Subcutaneous abdominal adipose tissue (tissue), 5 donors: ENCODE measurements around the gene ZG16.

ENCODE experiments used
- H3K27ac ChIP-seq: one replicate; pipeline ENCODE4 v1.7.0; 2013; ENCODE audit warnings: low read depth, mild to moderate bottlenecking, inconsistent platforms, low read length, moderate library complexity
- H3K27me3 ChIP-seq, 5 donors: one replicate each; pipeline ENCODE4 v1.7.0; 2013; ENCODE audit warnings: low read length in 5 of 5, inconsistent platforms in 1 of 5; ENCODE audit not compliant: control insufficient read depth in 5 of 5, insufficient read depth in 4 of 5
- H3K36me3 ChIP-seq, 5 donors: one replicate each; pipeline ENCODE4 v1.7.0; 2013; ENCODE audit warnings: low read length in 5 of 5; ENCODE audit not compliant: control insufficient read depth in 5 of 5, insufficient read depth in 5 of 5
- H3K4me1 ChIP-seq, 5 donors: one replicate each; pipeline ENCODE4 v1.7.0; 2013; ENCODE audit warnings: low read length in 5 of 5, mild to moderate bottlenecking in 3 of 5, moderate library complexity in 1 of 5; ENCODE audit not compliant: control insufficient read depth in 5 of 5, insufficient read depth in 5 of 5
- H3K4me3 ChIP-seq, 5 donors: one replicate each; pipeline ENCODE4 v1.7.0; 2013; ENCODE audit warnings: low read length in 5 of 5, low read depth in 1 of 5
- H3K9ac ChIP-seq, 5 donors: one replicate each; pipeline ENCODE4 v1.7.0; 2013; ENCODE audit warnings: low read length in 5 of 5, mild to moderate bottlenecking in 4 of 5, moderate library complexity in 3 of 5
- H3K9me3 ChIP-seq, 5 donors: one replicate each; pipeline ENCODE4 v1.7.0; 2013; ENCODE audit warnings: low read length in 5 of 5; ENCODE audit not compliant: control insufficient read depth in 5 of 5
- donor health status: healthy.
- donor health status: healthy.
- donor health status: healthy.
- donor health status: healthy.
- donor health status: healthy.

ZG16 gene

GRCh38 chr16:29820271-29820701 is 42.2 kb downstream of the ZG16 start, which contains the start of gene MVP:
Gene MVP (plus strand): TSS chr16:29820462. CDS start chr16:29830550, 10,088 bp downstream.
- H3K27ac ChIP-seq, result peak within 1 kb of the TSS; percentile 97
- H3K9me3 ChIP-seq, result no peaks in the 10 kb centered on the region
- peaks cover 18 to 69% (median 61%) of the 10 kb centered on the region in 5 donors for H3K4me1 ChIP-seq
- peak within 1 kb of the TSS; percentile 82 to 96 (median 92) for H3K4me3 ChIP-seq
- H3K36me3 ChIP-seq, result peaks cover 0 to 14% (median 8%) of the 10 kb centered on the region in 5 donors
- H3K27me3 ChIP-seq, result no peaks in the 10 kb centered on the region
- H3K9ac ChIP-seq, result peak within 1 kb of the TSS; percentile 82 to 93 (median 90)

- H3K36me3 ChIP-seq, result peaks cover 0 to 14% (median 8%) of the 10 kb centered on the region in 5 donors
- peak overlapping the region; percentile 82 to 96 (median 92) for H3K4me3 ChIP-seq
- H3K27me3 ChIP-seq, result no peaks in the 10 kb centered on the region
- peak overlapping the region; percentile 82 to 93 (median 90) for H3K9ac ChIP-seq
- H3K9me3 ChIP-seq, result no peaks in the 10 kb centered on the region
- peaks cover 19 to 73% (median 67%) of the 10 kb centered on the region in 5 donors for H3K4me1 ChIP-seq
- H3K27ac ChIP-seq, result peak overlapping the region; percentile 97
These were observed 42.9 kb downstream of the ZG16 start for GRCh38 chr16:29820730-29821642.

GRCh38 chr16:29821643-29822115 is 43.6 kb downstream of the ZG16 start:
- H3K36me3 ChIP-seq, result peaks cover 0 to 14% (median 8%) of the 10 kb centered on the region in 5 donors
- no peaks in the 10 kb centered on the region for H3K9me3 ChIP-seq
- peak overlapping the region; percentile 16 to 93 (median 89) for H3K9ac ChIP-seq
- H3K4me3 ChIP-seq, result peak overlapping the region; percentile 82 to 96 (median 92)
- peak overlapping the region; percentile 97 for H3K27ac ChIP-seq
- no peaks in the 10 kb centered on the region for H3K27me3 ChIP-seq
- peaks cover 19 to 70% (median 66%) of the 10 kb centered on the region in 5 donors for H3K4me1 ChIP-seq

GRCh38 chr16:29824589-29825144 is 46.6 kb downstream of the ZG16 start:
- H3K9me3 ChIP-seq, result no peaks in the 10 kb centered on the region
- no peaks in the 10 kb centered on the region for H3K27me3 ChIP-seq
- peak overlapping the region in 2 of 5 donors; percentile 24 to 63 for H3K9ac ChIP-seq
- peaks cover 0 to 4% (median 2%) of the 10 kb centered on the region in 5 donors for H3K36me3 ChIP-seq
- H3K27ac ChIP-seq, result peak overlapping the region; percentile 57
- H3K4me3 ChIP-seq, result peak overlapping the region in 2 of 5 donors; percentile 19 to 33
- H3K4me1 ChIP-seq, result peaks cover 16 to 65% (median 63%) of the 10 kb centered on the region in 5 donors

- peak overlapping the region; percentile 57 for H3K27ac ChIP-seq
- H3K4me1 ChIP-seq, result peaks cover 16 to 58% (median 55%) of the 10 kb centered on the region in 5 donors
- peak overlapping the region in 4 of 5 donors; percentile 24 to 63 (median 34) for H3K9ac ChIP-seq
- H3K36me3 ChIP-seq, result peaks cover 0 to 9% (median 7%) of the 10 kb centered on the region in 5 donors
- no peaks in the 10 kb centered on the region for H3K9me3 ChIP-seq
- peak overlapping the region in 2 of 5 donors; percentile 19 to 33 for H3K4me3 ChIP-seq
- no peaks in the 10 kb centered on the region for H3K27me3 ChIP-seq
These were observed 47.3 kb downstream of the ZG16 start for GRCh38 chr16:29825145-29826044.

GRCh38 chr16:29826342-29826695 is 48.3 kb downstream of the ZG16 start:
- Histone ChIP-seq H3K27me3 (no peaks in the 10 kb centered on the region), H3K4me1 (peaks cover 10 to 49% (median 46%) of the 10 kb centered on the region in 5 donors), H3K36me3 (peaks cover 0 to 17% (median 14%) of the 10 kb centered on the region in 5 donors), H3K4me3 (no peak overlapping the region), H3K27ac (no peak overlapping the region), H3K9me3 (no peaks in the 10 kb centered on the region), H3K9ac (peak overlapping the region in 1 of 5 donors; percentile 2)

GRCh38 chr16:29830774-29831173 is 52.7 kb downstream of the ZG16 start:
- Histone ChIP-seq H3K9me3 (no peaks in the 10 kb centered on the region), H3K27me3 (no peaks in the 10 kb centered on the region), H3K36me3 (peaks cover 0 to 58% (median 39%) of the 10 kb centered on the region in 5 donors), H3K27ac (no peak overlapping the region), H3K9ac (no peak overlapping the region), H3K4me3 (no peak overlapping the region), H3K4me1 (peaks cover 0 to 13% (median 12%) of the 10 kb centered on the region in 5 donors)

GRCh38 chr16:29831490-29831889 is 53.4 kb downstream of the ZG16 start:
- Histone ChIP-seq H3K4me1 (peaks cover 0 to 9% (median 7%) of the 10 kb centered on the region in 5 donors), H3K36me3 (peaks cover 0 to 64% (median 41%) of the 10 kb centered on the region in 5 donors)

More at GRCh38 chr16:29831490-29831889, 53.4 kb downstream of the ZG16 start:
- no peak overlapping the region for H3K9ac ChIP-seq
- H3K27me3 ChIP-seq, result no peaks in the 10 kb centered on the region
- H3K27ac ChIP-seq, result no peak overlapping the region
- no peak overlapping the region for H3K4me3 ChIP-seq
- no peaks in the 10 kb centered on the region for H3K9me3 ChIP-seq
